Astrocyte of the cerebellum (primary cell): ENCODE results near the gene RAP1B.
"Not testable (repeated sequence)": the region's sequence is repeated elsewhere in the genome, so short reads cannot be mapped to it uniquely, and the experiment has no call there.

Source experiments
- DNase-seq: peaks from one replicate; pipeline ENCODE4 v3.0.0-alpha.2; 2011; ENCODE audit warnings: low read depth
- H3K4me3 ChIP-seq: 2 replicates; pipeline ENCODE4 v1.5.1; 2011; ENCODE audit warnings: mild to moderate bottlenecking, low read depth, low read length, moderate library complexity
- in situ Hi-C: cut with HindIII; loops from 2 replicates; pipeline ENCODE4 v1.10.0; 2017; ENCODE audit warnings: low sequenced_read_pairs
- TF ChIP-seq, protein P1 (sequence below): IDR thresholded peaks from 2 replicates; pipeline ENCODE4 v1.5.1; 2012; ENCODE audit warnings: low read length, low read depth, moderate library complexity, mild to moderate bottlenecking; ENCODE audit errors: missing control alignments

Gene RAP1B

DNA sequence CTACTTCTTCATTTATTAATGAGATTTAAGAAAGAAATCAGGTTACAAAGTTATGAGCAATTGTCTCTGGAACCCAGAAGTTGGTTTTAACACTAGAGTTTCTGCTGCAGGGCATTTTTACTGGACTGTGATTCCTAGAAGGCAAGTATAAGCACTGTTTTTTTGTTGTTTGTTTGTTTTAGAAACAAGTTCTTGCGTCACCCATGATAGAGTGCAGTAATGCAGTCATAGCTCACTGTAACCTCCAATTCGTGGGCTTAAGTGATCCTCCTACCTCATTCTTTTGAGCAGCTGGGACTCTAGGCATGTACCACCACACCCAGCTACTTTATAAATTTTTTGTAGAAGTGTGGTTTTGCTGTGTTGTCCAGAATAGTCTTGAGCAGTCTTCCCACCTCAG lies 25.6 kb downstream of the RAP1B start:
- DNase-seq: no peak
- TF ChIP-seq, protein P1, sequence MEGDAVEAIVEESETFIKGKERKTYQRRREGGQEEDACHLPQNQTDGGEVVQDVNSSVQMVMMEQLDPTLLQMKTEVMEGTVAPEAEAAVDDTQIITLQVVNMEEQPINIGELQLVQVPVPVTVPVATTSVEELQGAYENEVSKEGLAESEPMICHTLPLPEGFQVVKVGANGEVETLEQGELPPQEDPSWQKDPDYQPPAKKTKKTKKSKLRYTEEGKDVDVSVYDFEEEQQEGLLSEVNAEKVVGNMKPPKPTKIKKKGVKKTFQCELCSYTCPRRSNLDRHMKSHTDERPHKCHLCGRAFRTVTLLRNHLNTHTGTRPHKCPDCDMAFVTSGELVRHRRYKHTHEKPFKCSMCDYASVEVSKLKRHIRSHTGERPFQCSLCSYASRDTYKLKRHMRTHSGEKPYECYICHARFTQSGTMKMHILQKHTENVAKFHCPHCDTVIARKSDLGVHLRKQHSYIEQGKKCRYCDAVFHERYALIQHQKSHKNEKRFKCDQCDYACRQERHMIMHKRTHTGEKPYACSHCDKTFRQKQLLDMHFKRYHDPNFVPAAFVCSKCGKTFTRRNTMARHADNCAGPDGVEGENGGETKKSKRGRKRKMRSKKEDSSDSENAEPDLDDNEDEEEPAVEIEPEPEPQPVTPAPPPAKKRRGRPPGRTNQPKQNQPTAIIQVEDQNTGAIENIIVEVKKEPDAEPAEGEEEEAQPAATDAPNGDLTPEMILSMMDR: no peak
- in situ Hi-C loops: no loop called here
- no peak overlapping the region for H3K4me3 ChIP-seq

DNA sequence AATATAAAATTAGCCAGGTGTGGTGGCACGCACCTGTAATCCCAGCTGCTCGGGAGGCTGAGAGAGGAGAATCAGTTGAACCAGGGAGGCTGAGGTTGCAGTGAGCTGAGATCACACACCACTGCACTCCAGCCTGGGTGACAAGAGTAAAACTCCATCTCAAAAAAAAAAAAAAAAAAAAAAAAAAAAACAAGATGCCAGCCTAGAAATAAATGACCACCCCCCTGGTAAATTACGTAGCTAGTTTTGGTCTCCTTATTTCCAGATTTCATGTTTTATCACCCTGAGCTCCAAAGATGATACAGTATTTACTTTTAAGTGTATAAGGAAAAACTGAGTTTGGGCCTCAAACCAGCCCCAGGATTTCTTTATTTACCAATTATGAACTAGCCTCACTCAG lies 26.7 kb downstream of the RAP1B start:
- DNase-seq, H3K4me3 ChIP-seq, in situ Hi-C loops: not testable (repeated sequence)

DNA sequence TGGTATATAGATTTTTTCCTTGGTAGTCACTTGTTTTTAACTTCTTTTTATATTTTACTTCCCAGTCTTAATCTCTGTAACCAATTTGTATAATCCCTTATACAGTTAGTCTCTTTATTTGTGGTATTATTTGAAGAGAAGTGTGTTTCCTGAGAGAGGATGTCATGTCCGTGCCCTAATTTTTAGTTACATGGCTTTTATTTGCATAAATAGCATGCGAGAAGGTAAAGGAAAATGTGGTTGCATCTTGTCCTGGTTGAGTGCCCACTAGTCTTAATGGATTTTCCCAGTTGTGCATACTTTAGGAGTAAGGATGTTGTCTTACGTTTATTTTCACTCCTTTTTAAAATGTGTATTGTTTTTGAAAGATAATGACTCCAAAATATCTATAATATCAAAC lies 27.5 kb downstream of the RAP1B start:
- DNase-seq: no peak
- in situ Hi-C loops: no loop called here
- no peak overlapping the region for H3K4me3 ChIP-seq
- TF ChIP-seq, protein P1: no peak

DNA sequence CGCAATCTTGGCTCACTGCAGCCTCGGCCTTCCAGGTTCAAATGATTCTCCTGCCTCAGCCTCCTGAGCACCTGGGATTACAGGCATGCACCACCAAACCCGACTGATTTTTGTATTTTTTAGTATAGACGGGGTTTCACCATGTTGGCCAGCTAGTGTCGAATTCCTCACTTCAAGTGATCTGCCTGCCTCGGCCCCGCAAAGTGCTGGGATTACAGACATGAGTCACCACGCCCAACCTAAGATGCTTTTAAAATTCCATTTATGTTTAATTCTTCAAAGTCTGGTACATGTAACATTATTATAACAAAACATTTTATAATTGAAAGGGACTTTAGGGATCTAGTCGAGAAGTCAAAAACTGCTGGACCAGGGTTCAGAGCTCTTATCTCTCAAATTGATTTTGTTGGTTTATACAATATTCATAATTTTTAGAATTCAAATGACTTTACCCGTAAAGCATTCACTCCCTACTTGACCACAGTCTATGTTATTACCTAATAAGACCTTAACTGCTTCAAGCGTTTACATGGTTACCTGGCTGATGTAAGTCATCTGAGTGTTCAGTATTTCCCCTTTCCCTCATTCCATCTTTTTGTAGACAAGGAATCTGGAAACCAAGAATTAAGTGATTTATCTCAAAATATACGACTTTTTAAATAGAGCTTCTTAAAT lies 28.2 kb downstream of the RAP1B start:
- TF ChIP-seq, protein P1: no peak
- H3K4me3 ChIP-seq: no peak overlapping the region
- DNase-seq: no peak
- in situ Hi-C loops: no loop called here

DNA sequence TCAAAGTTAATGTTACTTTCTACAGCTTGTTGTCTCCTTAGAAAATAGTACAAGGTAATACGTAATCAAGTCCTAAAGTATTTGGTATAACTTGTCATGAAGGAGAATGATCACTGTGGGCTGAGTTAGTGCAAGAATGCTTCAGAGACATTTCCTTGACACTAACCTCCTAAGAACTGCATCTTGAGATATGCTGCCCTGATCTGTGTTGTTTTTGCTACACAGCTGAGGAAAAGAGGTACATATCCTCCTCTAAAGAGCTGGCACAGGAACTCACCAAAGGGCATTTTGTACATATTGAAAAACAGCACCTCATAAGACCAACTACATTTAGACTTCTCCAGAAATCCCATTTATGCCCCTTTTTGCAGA lies 28.7 kb downstream of the RAP1B start:
- in situ Hi-C loops: no loop called here
- no peak for DNase-seq
- TF ChIP-seq, protein P1: no peak
- H3K4me3 ChIP-seq: no peak overlapping the region

DNA sequence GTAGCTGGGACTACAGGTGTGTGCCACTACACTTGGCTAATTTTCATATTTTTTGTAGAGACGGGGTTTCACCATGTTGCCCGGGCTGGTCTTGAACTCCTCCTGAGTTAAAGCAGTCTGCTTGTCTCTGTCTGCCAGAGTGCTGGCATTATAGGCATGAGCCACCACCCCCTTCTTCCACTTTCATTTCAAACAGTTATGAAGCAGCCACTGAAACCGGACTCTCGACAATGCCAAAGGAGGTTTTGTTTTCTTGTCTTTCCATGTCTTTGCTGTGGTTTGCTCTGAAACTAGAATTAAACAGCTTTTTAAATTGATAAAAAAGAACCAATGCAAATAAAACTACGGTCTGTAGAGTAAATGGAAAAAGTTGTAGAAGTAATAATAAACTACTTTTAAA lies 30.4 kb downstream of the RAP1B start:
- no peak for DNase-seq
- no peak overlapping the region for H3K4me3 ChIP-seq
- in situ Hi-C loops: no loop called here

DNA sequence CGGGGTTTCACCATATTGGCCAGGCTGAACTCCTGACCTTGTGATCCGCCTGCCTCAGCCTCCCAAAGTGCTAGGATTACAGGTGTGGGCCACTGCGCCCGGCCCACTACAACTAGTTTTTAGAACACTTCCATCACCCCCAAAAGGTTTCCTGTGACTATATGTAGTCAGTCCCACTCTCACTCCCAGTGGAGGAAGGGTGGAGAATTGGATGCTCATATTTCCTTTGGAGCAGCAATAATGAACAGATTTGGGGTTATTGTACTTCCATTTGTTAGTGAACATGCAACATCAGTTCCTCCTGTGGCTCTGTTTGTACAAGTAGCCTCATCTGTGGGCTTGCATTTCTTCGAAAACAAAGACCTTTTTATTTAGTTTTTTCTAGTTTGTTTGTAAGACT lies 35.8 kb downstream of the RAP1B start:
- in situ Hi-C loops: no loop called here
- TF ChIP-seq, protein P1: no peak
- no peak overlapping the region for H3K4me3 ChIP-seq
- DNase-seq: no peak

More for the DNA sequence above, 30.4 kb downstream of the RAP1B start:
- TF ChIP-seq, protein P1: no peak
